Tracheal epithelial cell (primary cell): ENCODE measurements around the gene OR4F6. TPM values are rescaled to one million over a fixed set of nuclear protein-coding genes. Genes with fewer than 3 reads are reported as not detected.

ENCODE experiments used
- total RNA-seq: library from RNA; depleted of rRNA; stranded (reverse); fragments of >200 nt; gene quantifications from 2 replicates; pipeline ENCODE4 v1.2.1, GENCODE V29; 2014

The OR4F6 gene
- total RNA-seq: not detected in 2 replicates

GRCh38 chr15:101803209-101803608 lies at the start of gene OR4F6:
OR4F6 (plus strand) TSS chr15:101803509; CDS start chr15:101805720, 2,211 bp downstream.

GRCh38 chr15:101811902-101812301 lies 8.6 kb downstream of the OR4F6 start, which contains the start of gene OR4F15:
OR4F15 (plus strand) TSS chr15:101812202; CDS start chr15:101818187, 5,985 bp downstream.

Other genes starting within 250 kb of the OR4F6 start
- 23.9 and 24.1 TPM in 2 replicates for gene TM2D3, start 151.1 kb upstream of the OR4F6 start, total RNA-seq
- gene TARS3, start 79.0 kb upstream of the OR4F6 start, total RNA-seq: 10.9 and 15.7 TPM in 2 replicates
- gene OR4F15, start 8.7 kb downstream of the OR4F6 start, total RNA-seq: 0.48 TPM in 1 of 2 replicates, not detected in the other